K562 (cell line): ENCODE measurements around the gene PIGH.

Experiments used
- CHD2 ChIP-seq: IDR thresholded peaks from 2 replicates; pipeline ENCODE4 v1.6.1; 2011; ENCODE audit warnings: low read depth, low read length
- CTCF ChIP-seq, 3 experiments: IDR thresholded peaks in 2 of 3; conservative IDR thresholded peaks in 1 of 3; 2 replicates each; pipeline ENCODE4 v1.5.1; 2011 to 2012; ENCODE audit warnings: low read length in 3 of 3, mild to moderate bottlenecking in 3 of 3, control low read depth in 2 of 3, improper control_type of control experiment in 1 of 3, inconsistent platforms in 1 of 3, low read depth in 1 of 3, mixed read lengths in 1 of 3, moderate library complexity in 1 of 3; ENCODE audit not compliant: insufficient read depth in 2 of 3
- GABPA ChIP-seq: fragments of 200-800 bp; sonication (Bioruptor generic); conservative IDR thresholded peaks from 2 replicates; pipeline ENCODE4 v1.6.1; 2016; ENCODE audit warnings: low read depth, missing genetic modification characterization, missing compliant biosample characterization
- HSF4 ChIP-seq: fragments of 250-450 bp; sonication (Bioruptor Pico); IDR thresholded peaks from 2 replicates; pipeline ENCODE4 v2.1.2; 2022; ENCODE audit warnings: mild to moderate bottlenecking, moderate library complexity, borderline replicate concordance
- MBD2 ChIP-seq: sonication (generic); IDR thresholded peaks from 2 replicates; pipeline ENCODE4 v1.6.1; 2016; ENCODE audit warnings: low read depth, borderline replicate concordance
- MYC ChIP-seq, 2 experiments: fragments of 250-450 bp in 1 of 2; sonication (Bioruptor Pico) in 1 of 2; IDR thresholded peaks; 2 replicates each; pipeline versions ENCODE4 v1.5.1 to v1.6.1; 2012 to 2021; ENCODE audit warnings: low read depth in 2 of 2, borderline replicate concordance in 1 of 2, improper control_type of control experiment in 1 of 2, low read length in 1 of 2, mild to moderate bottlenecking in 1 of 2, moderate library complexity in 1 of 2
- NFE2 ChIP-seq: IDR thresholded peaks from 2 replicates; pipeline ENCODE4 v1.6.1; 2014; ENCODE audit warnings: antibody characterized with exemption, low read depth
- NRF1 ChIP-seq, 2 experiments: fragments of 450-650 bp; IDR thresholded peaks in 1 of 2; conservative IDR thresholded peaks in 1 of 2; 2 replicates each; pipeline ENCODE4 v1.6.1; 2014; ENCODE audit warnings: mild to moderate bottlenecking in 2 of 2
- PATZ1 ChIP-seq: fragments of 250-450 bp; sonication (Bioruptor Pico); IDR thresholded peaks from 2 replicates; pipeline ENCODE4 v1.5.0; 2020; ENCODE audit warnings: mild to moderate bottlenecking, borderline replicate concordance
- POLR2AphosphoS5 ChIP-seq: IDR thresholded peaks from 2 replicates; pipeline ENCODE4 v1.6.1; 2011; ENCODE audit warnings: mild to moderate bottlenecking, low read depth, low read length, moderate library complexity; ENCODE audit not compliant: control insufficient read depth, insufficient read depth
- PRPF4 ChIP-seq: fragments of 200-400 bp; formaldehyde crosslinking; IDR thresholded peaks from one replicate; pipeline ENCODE4 v1.6.1; 2017; ENCODE audit warnings: low read length, low read depth, mild to moderate bottlenecking; ENCODE audit not compliant: insufficient read depth, poor library complexity, severe bottlenecking
- SMAD1 ChIP-seq: fragments of 150-350 bp; IDR thresholded peaks from 2 replicates; pipeline ENCODE4 v1.6.1; 2014; ENCODE audit warnings: low read length, low read depth; ENCODE audit not compliant: partially characterized antibody
- ZKSCAN3 ChIP-seq: fragments of 250-450 bp; sonication (Bioruptor Pico); IDR thresholded peaks from 2 replicates; pipeline ENCODE4 v1.4.0; 2020

- TF ChIP-seq NFE2 (no peak), CTCF (IDR thresholded peaks at IDR 0.05 in 2 of 3, conservative IDR thresholded peaks at IDR 0.05 in 1 of 3; ENCODE audit: insufficient read depth in 2 of 3, low read depth in 1 of 3, low read length in 3 of 3) (no peak), PRPF4 (no peak), SMAD1 (no peak), GABPA (tag) (no peak), MYC (IDR thresholded peaks at IDR 0.05; ENCODE audit: low read depth, low read length) (no peak), MYC (CRISPR knock-in tag; IDR thresholded peaks at IDR 0.05; ENCODE audit: borderline replicate concordance, low read depth) (no peak), ZKSCAN3 (CRISPR knock-in tag) (no peak), CHD2 (no peak), POLR2AphosphoS5 (no peak), NRF1 (conservative IDR thresholded peaks at IDR 0.05 in 1 of 2, IDR thresholded peaks at IDR 0.05 in 1 of 2) (no peak), PATZ1 (CRISPR knock-in tag) (no peak), MBD2 (no peak), HSF4 (CRISPR knock-in tag) (no peak)
Observed at GRCh38 chr14:67643713-67644112, 43.6 kb upstream of the PIGH start.
